Mucosa of rectum (tissue), 2 donors: ENCODE results near the gene CYP1B1.

ENCODE experiments used
- H3K27ac ChIP-seq, 2 donors: one replicate each; pipeline ENCODE4 v1.7.0; 2013; ENCODE audit warnings: inconsistent platforms in 2 of 2, low read depth in 2 of 2, low read length in 2 of 2
- H3K27me3 ChIP-seq, 2 donors: one replicate each; pipeline ENCODE4 v1.7.0; 2013; ENCODE audit warnings: low read length in 2 of 2; ENCODE audit not compliant: control insufficient read depth in 2 of 2, insufficient read depth in 2 of 2
- H3K36me3 ChIP-seq, 2 donors: one replicate each; pipeline ENCODE4 v1.7.0; 2013; ENCODE audit warnings: low read length in 2 of 2; ENCODE audit not compliant: control insufficient read depth in 2 of 2, insufficient read depth in 2 of 2
- H3K4me1 ChIP-seq, 2 donors: one replicate each; pipeline ENCODE4 v1.7.0; 2013; ENCODE audit warnings: low read length in 2 of 2, mild to moderate bottlenecking in 1 of 2; ENCODE audit not compliant: control insufficient read depth in 2 of 2, insufficient read depth in 2 of 2
- H3K4me3 ChIP-seq, 2 donors: one replicate each; pipeline ENCODE4 v1.7.0; 2013; ENCODE audit warnings: low read length in 2 of 2
- H3K9ac ChIP-seq, 2 donors: one replicate each; pipeline ENCODE4 v1.7.0; 2013; ENCODE audit warnings: low read length in 2 of 2, low read depth in 1 of 2, mild to moderate bottlenecking in 1 of 2
- H3K9me3 ChIP-seq, 2 donors: one replicate each; pipeline ENCODE4 v1.7.0; 2013; ENCODE audit warnings: low read length in 2 of 2; ENCODE audit not compliant: control insufficient read depth in 2 of 2
- donor health status: healthy.
- donor health status: Normal muscosa, but diverticular disease.

The CYP1B1 gene

DNA sequence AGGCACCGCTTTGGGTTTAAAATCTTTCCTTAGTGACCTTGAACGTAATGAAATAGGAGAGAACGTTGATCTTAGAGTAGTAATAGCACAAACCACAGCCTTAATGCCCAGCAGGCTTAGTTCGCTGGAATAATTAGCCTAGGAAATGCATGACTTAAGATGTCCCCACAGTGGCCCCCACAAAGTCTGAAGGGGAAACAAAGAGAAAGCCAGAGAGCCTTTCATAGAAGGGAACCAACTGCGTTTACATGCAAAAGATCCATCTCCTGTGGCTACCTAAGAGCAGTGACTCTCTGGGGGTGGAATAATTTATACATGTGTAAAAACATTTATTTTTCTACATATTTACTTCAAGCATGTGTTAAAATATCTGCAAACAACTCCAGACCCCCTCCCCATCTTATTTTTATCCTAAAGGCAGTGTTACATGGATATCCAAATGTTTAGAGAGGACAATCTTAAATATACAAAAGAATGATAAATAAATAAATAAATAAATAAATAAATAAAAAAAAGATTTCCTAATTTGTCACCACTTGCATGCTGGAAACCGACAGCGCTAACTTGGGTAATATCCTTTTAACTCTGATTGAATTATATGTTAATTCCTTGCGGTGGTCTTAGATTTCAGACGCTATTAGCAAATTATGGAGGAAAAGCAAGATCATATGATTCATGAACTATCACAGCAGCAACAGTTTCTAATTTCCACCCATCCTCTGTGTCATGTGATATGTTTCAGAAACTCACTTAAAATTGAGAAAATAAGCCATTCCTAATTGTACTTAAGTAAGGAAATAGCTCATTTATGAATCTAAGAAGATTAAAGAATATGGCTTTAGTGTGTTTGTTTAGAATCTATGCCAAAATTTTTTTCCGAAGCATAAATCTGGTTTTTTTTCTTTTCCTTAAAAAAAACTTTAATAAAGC, 23.4 kb upstream of the CYP1B1 start:
- no peaks in the 10 kb centered on the region for H3K36me3 ChIP-seq
- H3K9ac ChIP-seq: no peak overlapping the region
- H3K9me3 ChIP-seq: no peaks in the 10 kb centered on the region
- H3K4me1 ChIP-seq: no peaks in the 10 kb centered on the region
- no peak overlapping the region for H3K4me3 ChIP-seq
- H3K27me3 ChIP-seq: no peaks in the 10 kb centered on the region
- no peak overlapping the region for H3K27ac ChIP-seq

DNA sequence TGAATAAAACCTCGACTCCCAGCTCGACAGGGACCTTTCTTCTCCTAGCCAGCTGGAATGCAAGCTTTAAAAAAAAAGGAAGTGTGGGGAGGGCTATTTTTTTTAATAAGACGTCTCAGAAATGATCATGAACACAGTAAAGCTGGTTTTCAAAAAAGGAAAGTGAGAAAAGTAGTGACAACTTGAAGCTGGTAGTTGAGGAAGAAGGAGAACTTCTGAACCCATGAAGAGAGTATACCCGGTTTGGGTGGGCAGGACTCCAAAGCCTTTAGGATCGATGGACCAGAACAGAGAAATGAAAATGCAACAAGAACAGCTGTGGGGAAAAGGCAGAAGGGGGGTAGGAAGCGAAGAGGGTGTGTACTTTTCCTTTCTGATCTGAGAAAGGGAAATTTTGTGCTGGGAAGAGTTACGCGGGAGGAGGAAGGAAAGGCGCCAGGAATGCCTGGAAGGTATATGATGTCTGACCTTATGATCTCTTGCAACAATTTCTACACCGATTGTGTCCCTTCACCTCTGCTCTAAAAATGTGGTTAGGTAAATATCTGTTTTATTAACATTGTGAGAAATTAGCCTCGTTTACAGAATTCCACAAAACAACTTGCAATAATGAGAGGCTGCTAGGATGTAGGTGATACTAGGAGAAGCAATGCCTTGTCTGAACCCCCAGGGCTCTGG, 22.6 kb upstream of the CYP1B1 start:
- H3K4me3 ChIP-seq: peak overlapping the region in 1 of 2 donors; percentile 10
- H3K36me3 ChIP-seq: no peaks in the 10 kb centered on the region
- no peaks in the 10 kb centered on the region for H3K9me3 ChIP-seq
- H3K27ac ChIP-seq: no peak overlapping the region
- no peak overlapping the region for H3K9ac ChIP-seq
- H3K4me1 ChIP-seq: no peaks in the 10 kb centered on the region
- no peaks in the 10 kb centered on the region for H3K27me3 ChIP-seq

DNA sequence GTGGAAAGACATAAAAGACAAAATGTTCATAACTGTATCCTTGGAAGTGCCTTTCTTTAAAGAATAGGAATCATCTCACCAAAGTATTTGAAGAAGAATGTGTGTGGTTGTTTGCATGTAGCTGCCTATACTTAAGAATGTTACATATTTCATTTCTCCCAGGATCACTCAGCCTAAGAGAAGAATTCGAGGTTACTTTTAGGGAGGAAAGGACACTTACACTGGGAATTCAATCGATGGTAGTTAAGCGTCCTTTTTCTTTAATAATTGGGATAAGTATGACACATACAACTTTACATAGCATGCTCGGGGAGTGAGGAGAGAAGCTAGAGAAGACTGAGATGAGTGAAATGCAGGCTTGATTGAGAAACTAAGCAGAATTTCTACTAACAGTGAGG, 22.0 kb upstream of the CYP1B1 start:
- Histone ChIP-seq H3K27ac (no peak overlapping the region), H3K9ac (no peak overlapping the region), H3K36me3 (no peaks in the 10 kb centered on the region), H3K27me3 (no peaks in the 10 kb centered on the region), H3K4me1 (no peaks in the 10 kb centered on the region), H3K9me3 (no peaks in the 10 kb centered on the region), H3K4me3 (no peak overlapping the region)

DNA sequence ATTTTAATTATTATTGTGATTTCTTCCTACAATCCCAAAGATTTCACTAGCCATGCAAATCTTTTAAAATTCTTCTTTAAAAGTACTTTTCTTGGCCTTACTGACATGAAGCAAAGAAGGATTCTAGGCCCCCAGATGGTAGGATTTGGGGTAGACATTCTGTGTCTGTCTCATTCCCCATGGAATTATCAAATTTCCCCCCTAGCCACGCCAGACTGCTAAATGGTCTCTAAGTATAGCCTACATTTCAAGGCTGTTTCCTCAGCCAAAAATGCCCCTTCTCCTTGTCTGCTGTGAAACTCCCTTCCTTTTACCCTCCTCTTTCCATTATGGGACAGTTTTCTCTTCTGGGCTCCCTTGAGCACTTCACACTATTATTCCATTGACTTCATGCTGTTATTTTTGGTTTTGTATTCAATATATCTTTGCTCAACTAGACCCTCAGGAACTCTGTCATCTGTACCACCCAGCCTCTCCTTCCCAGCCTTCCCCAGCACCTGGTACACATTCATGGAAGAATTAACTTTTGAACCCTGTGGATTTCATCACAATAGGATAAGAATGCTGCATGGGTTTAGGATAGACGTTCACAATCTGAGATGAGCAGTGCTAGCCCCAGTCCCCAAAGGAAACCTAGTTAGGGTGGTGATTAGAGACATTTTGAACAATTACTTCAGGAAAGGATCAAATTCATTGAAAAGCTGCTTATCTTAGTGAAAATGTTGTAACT, 21.5 kb upstream of the CYP1B1 start:
- H3K27ac ChIP-seq: no peak overlapping the region
- H3K27me3 ChIP-seq: no peaks in the 10 kb centered on the region

DNA sequence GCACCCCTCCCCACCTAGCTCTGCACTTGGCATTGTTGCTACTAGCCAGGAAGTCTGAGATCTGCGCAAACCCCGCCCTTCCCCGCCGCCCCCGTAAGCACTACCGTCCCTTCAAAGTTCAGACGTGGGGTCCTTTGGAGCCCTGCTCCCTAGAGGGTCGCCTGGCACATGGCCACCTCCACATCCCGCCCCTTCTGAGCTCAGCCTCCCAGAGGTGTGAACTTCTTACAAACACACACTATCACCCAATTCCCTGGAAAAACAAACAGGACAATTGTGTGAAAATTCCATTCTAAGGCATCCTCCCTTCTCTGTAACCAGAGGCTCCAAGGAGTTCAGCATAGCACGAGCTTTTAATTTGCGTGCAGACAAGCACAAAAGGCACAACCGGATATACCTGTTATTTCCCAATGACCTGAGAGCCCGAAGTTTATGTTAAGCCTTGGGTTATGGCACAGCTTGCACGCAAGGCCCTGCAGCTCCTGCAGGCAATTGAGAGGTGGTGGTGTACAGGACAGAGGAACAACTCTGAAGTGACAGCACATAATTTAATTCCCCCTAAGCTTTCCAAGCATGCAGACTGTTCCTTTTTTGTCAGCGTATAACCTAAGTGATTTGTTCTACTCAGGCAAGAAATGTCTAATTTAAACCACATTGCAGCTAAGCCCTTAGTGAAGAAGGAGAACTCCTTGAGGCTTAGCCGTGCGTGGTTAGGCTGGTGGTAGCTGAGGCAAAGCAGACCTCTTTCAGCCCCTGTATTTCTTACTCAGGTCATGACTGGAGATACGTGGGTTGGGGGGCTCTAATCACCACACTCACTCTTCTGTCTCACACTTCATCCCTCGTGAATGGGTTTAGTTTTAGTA, 20.3 kb upstream of the CYP1B1 start:
- Histone ChIP-seq H3K27me3 (no peaks in the 10 kb centered on the region), H3K4me3 (no peak overlapping the region), H3K9me3 (no peaks in the 10 kb centered on the region), H3K9ac (no peak overlapping the region), H3K4me1 (peaks cover 0 to 2% of the 10 kb centered on the region in 2 donors), H3K36me3 (no peaks in the 10 kb centered on the region), H3K27ac (peak overlapping the region in 1 of 2 donors; percentile 0)

More for the DNA sequence above, 21.5 kb upstream of the CYP1B1 start:
- Histone ChIP-seq H3K9me3 (no peaks in the 10 kb centered on the region), H3K4me1 (peaks cover 0 to 2% of the 10 kb centered on the region in 2 donors), H3K9ac (no peak overlapping the region), H3K36me3 (no peaks in the 10 kb centered on the region), H3K4me3 (no peak overlapping the region)

DNA sequence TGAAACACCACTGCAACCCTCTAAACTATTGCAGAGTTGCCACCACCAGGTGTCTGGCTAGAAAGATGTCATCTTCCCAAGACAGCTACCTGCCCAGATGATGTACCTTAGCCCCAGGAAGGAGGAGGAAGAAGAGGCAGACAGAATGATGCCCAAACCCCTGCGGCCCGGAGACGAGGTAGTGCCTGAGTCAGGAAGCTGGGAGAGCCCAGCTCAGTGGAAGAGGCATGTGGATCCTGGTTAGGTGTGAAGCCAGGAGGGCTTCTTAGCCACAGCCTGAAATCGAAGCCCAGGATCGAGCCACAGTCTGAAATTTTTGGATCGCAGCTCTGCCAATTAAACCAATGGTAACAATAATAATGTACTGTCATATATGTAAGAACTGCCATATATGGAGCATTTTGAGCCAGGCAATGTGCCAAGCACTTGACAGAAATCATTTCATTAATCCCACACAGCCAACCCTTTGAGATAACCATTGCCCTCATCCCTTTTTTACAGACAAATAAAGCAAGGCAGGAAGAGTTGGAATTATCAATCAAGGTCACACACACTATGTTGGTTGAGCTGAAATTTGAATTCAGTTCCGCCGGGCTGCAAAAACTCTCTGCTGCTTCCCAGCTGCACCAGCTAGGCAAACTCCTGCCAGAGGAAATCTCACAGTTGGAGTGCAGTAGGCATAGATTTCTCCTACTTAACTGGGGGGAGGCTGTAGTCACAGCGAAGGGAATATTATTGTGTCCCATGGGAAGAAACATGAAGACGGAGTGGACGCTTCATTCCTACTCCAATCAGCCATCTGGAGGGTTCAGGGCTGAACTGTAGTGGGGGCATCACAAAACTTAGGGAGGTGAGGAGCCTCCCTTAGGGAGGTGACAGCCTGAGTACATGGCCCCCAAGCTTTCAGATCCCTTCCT, 19.4 kb upstream of the CYP1B1 start:
- no peak overlapping the region for H3K4me3 ChIP-seq
- H3K36me3 ChIP-seq: no peaks in the 10 kb centered on the region
- no peak overlapping the region for H3K9ac ChIP-seq
- no peak overlapping the region for H3K27ac ChIP-seq
- no peaks in the 10 kb centered on the region for H3K9me3 ChIP-seq
- no peaks in the 10 kb centered on the region for H3K27me3 ChIP-seq
- peaks cover 0 to 2% of the 10 kb centered on the region in 2 donors for H3K4me1 ChIP-seq

DNA sequence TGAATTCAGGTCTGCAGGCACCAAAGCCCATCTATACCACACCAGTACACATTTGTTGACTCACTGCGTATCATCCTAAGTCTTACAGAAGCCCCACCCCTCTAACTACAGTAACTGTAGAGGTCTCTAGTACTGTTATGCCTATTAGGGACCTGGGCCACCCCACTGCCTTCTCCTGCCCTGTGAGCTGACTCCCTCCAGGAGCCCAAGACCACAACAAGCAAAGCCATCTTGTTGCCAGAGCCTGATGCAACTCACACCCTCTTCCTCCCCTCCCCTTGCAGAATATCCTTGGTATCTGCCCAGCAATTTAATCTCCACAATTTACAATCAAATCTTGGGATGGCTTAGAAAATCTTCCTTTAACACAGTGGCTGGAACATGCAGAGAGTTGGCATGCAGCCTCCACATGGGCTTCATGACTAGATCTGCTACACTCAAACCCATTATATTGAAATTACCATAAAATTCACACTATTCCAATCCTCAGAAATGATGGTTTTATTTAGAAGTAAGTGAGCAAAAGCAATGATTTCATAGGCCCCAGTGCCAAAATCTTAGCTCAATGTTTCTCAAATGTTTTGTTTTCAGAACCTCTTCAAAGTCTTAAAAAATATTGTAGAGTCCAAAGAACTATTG, 17.7 kb upstream of the CYP1B1 start:
- Histone ChIP-seq H3K4me1 (peaks cover 0 to 2% of the 10 kb centered on the region in 2 donors), H3K9ac (no peak overlapping the region), H3K27me3 (no peaks in the 10 kb centered on the region), H3K4me3 (no peak overlapping the region), H3K36me3 (no peaks in the 10 kb centered on the region), H3K27ac (no peak overlapping the region), H3K9me3 (no peaks in the 10 kb centered on the region)

DNA sequence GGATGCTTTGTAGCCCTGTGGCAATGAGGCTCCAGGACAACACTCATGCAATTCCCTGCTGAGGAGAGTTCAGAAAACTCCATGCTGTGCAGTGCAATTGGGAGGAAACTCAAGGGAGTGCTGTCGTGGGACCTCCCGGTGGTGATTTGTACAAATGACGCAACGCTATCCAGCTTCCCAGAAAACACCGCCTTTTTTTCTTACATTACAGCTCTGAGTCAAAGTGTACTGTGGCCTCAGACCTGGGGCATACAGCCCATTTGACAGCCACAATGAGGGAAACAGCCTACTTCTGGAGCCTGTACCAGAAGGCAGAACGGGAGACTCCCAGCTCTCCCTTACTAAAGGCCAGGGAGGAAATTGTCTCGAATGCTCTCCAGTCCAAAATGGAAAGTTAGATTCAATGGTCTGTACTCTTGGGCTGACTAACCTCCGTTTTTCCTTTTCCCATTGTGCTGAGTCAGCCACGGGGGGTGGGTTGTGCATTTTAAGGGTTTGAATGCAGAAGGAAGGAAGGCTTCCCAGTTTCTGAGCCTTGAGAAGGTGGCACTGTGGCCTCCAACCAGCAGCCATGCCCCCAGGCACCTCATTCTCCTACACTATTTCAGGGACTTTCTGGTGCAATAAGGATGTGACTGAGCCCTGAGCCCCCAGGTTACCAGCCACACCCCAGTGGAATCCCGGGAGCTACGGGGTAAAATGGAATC, 16.4 kb upstream of the CYP1B1 start:
- Histone ChIP-seq H3K36me3 (no peaks in the 10 kb centered on the region), H3K27me3 (no peaks in the 10 kb centered on the region), H3K4me3 (no peak overlapping the region), H3K9ac (no peak overlapping the region), H3K4me1 (peaks cover 0 to 2% of the 10 kb centered on the region in 2 donors), H3K27ac (no peak overlapping the region), H3K9me3 (no peaks in the 10 kb centered on the region)
